Activated CD4-positive, alpha-beta T cell treated with anti-CD3 and anti-CD28 coated beads for 36 hours (primary cell): ENCODE measurements around the gene SYT11. TPM values are rescaled to one million over a fixed set of nuclear protein-coding genes. Genes with fewer than 3 reads are reported as not detected.
A peak's percentile ranks its signal among the peaks of the same experiment; 100 is the strongest.

Experiments
- ATAC-seq: fragments of 200-7000 bp; cut with Tn5 transposase; one replicate; pipeline ENCODE4 v1.10.0; 2021; ENCODE audit warnings: mild to moderate bottlenecking, moderate library complexity
- CTCF ChIA-PET: fragments of 350-600 bp; sonication (Branson Sonifier 250); formaldehyde crosslinking; loops from one replicate; lab custom pipeline; 2021; ENCODE audit warnings: antibody characterized with exemption; lab: Charles Lee
- POLR2A ChIA-PET: fragments of 350-600 bp; sonication (Branson Sonifier 250); formaldehyde crosslinking; loops from one replicate; lab custom pipeline; 2021; ENCODE audit warnings: antibody characterized with exemption, inconsistent platforms; lab: Charles Lee
- DNase-seq: peaks from one replicate; pipeline ENCODE4 v3.0.0-alpha.2; 2020
- H3K27ac Mint-ChIP-seq: one replicate; pipeline ENCODE4 v1.8.0; 2021; ENCODE audit warnings: mixed read lengths
- H3K27me3 Mint-ChIP-seq: one replicate; pipeline ENCODE4 v1.8.0; 2021; ENCODE audit warnings: mixed read lengths
- H3K36me3 Mint-ChIP-seq: one replicate; pipeline ENCODE4 v1.8.0; 2021; ENCODE audit warnings: low read depth, mixed read lengths
- H3K4me1 Mint-ChIP-seq: one replicate; pipeline ENCODE4 v1.8.0; 2021; ENCODE audit warnings: mixed read lengths
- H3K4me3 Mint-ChIP-seq: one replicate; pipeline ENCODE4 v1.8.0; 2021; ENCODE audit warnings: mild to moderate bottlenecking, moderate library complexity, mixed read lengths
- H3K9me3 Mint-ChIP-seq: one replicate; pipeline ENCODE4 v1.8.0; 2021; ENCODE audit warnings: low read depth, mixed read lengths
- intact Hi-C, 2 experiments: fragments of 100-400 bp; cut with DNase I in 1 of 2; cut with micrococcal nuclease in 1 of 2; formaldehyde crosslinking; loops; one replicate each; pipeline versions ENCODE4 v1.14.2 to v1.15.1; 2022 to 2024; cut with DNase I, micrococcal nuclease
- total RNA-seq, 2 experiments: library from RNA; stranded (reverse); gene quantifications; one replicate each; pipeline ENCODE4 v1.2.3, GENCODE V29; 2021

The SYT11 gene
- total RNA-seq, 2 experiments from 2014 or later = 14.3 to 14.8 TPM

- ATAC-seq (no peak), DNase-seq (no peak)
- Mint-ChIP-seq H3K36me3 (peaks cover 33% of the 10 kb centered on the region), H3K9me3 (no peaks in the 10 kb centered on the region), H3K27me3 (no peaks in the 10 kb centered on the region), H3K4me3 (no peak overlapping the region), H3K27ac (no peak overlapping the region), H3K4me1 (peaks cover 3% of the 10 kb centered on the region)
- intact Hi-C loops = no loop called here
- ChIA-PET POLR2A (interaction anchor here (0.8 kb wide), 1 partner anchor 19 kb away, joined by 3 read pairs; no protein-coding TSS in a partner anchor), CTCF (no interaction called here)
These were observed 39.5 kb downstream of the SYT11 start for GRCh38 chr1:155898888-155899287.

GRCh38 chr1:155899683-155900082 is 40.3 kb downstream of the SYT11 start:
- Mint-ChIP-seq H3K36me3 (peaks cover 41% of the 10 kb centered on the region), H3K9me3 (no peaks in the 10 kb centered on the region), H3K4me1 (no peaks in the 10 kb centered on the region), H3K4me3 (no peak overlapping the region), H3K27me3 (no peaks in the 10 kb centered on the region), H3K27ac (peak overlapping the region; percentile 20)
- ChIA-PET CTCF (no interaction called here), POLR2A (interaction anchor here (0.8 kb wide), 1 partner anchor 18 kb away, joined by 3 read pairs; no protein-coding TSS in a partner anchor)
- intact Hi-C loops = no loop called here
- DNase-seq (no peak), ATAC-seq (no peak)

GRCh38 chr1:155900161-155900560 is 40.8 kb downstream of the SYT11 start:
- intact Hi-C loops = no loop called here
- peaks cover 43% of the 10 kb centered on the region for H3K36me3 Mint-ChIP-seq
- no peak for ATAC-seq
- H3K4me3 Mint-ChIP-seq = no peak overlapping the region
- H3K27me3 Mint-ChIP-seq = no peaks in the 10 kb centered on the region
- ChIA-PET CTCF (interaction anchor here (0.6 kb wide), 1 partner anchor 906 kb away, joined by 3 read pairs; no protein-coding TSS in a partner anchor), POLR2A (no interaction called here)
- no peaks in the 10 kb centered on the region for H3K9me3 Mint-ChIP-seq
- no peaks in the 10 kb centered on the region for H3K4me1 Mint-ChIP-seq
- no peak overlapping the region for H3K27ac Mint-ChIP-seq
- DNase-seq = no peak

- Mint-ChIP-seq H3K9me3 (no peaks in the 10 kb centered on the region), H3K36me3 (peaks cover 45% of the 10 kb centered on the region), H3K27ac (no peak overlapping the region), H3K4me1 (no peaks in the 10 kb centered on the region), H3K27me3 (no peaks in the 10 kb centered on the region), H3K4me3 (no peak overlapping the region)
- CTCF ChIA-PET = interaction anchor here (1.0 to 2.0 kb wide), 6 partner anchors 9 to 731 kb away, joined by 3 to 6 read pairs (median 3); partner anchors contain the start of gene KRTCAP2
- no peak for DNase-seq
- ATAC-seq = no peak
- intact Hi-C loops = no loop called here
- POLR2A ChIA-PET = interaction anchor here (0.6 kb wide), 1 partner anchor 11 kb away, joined by 8 read pairs; no protein-coding TSS in a partner anchor
These were observed 44.9 kb downstream of the SYT11 start for GRCh38 chr1:155904261-155904660.

- H3K4me3 Mint-ChIP-seq = peak overlapping the region; percentile 85
- CTCF ChIA-PET = interaction anchor here (0.6 to 1.0 kb wide), 3 partner anchors 80 to 313 kb away, joined by 3 to 6 read pairs (median 4); no protein-coding TSS in a partner anchor
- no peaks in the 10 kb centered on the region for H3K27me3 Mint-ChIP-seq
- H3K27ac Mint-ChIP-seq = peak overlapping the region; percentile 66
- H3K4me1 Mint-ChIP-seq = peaks cover 19% of the 10 kb centered on the region
- DNase-seq = no peak
- ATAC-seq = no peak
- intact Hi-C loops = loop anchor here in 1 of 2 experiments (2.0 to 5.0 kb wide), 3 partner anchors 223 to 647 kb away; partner anchors contain the start of genes CCT3, DAP3, SCAMP3 and TSACC
- no peaks in the 10 kb centered on the region for H3K9me3 Mint-ChIP-seq
- peaks cover 47% of the 10 kb centered on the region for H3K36me3 Mint-ChIP-seq
- POLR2A ChIA-PET = interaction anchor here (0.5 to 0.9 kb wide), 2 partner anchors 15 to 36 kb away, joined by 3 to 4 read pairs; no protein-coding TSS in a partner anchor
These were observed 50.5 kb downstream of the SYT11 start for GRCh38 chr1:155909894-155910293.

- H3K27me3 Mint-ChIP-seq = no peaks in the 10 kb centered on the region
- H3K9me3 Mint-ChIP-seq = no peaks in the 10 kb centered on the region
- H3K36me3 Mint-ChIP-seq = peaks cover 47% of the 10 kb centered on the region
- intact Hi-C loops = loop anchor here (1.0 to 5.0 kb wide), 12 partner anchors 24 to 648 kb away; partner anchors contain the start of genes ARHGEF2 (in 1 of the 2), CCT3 (in 1 of the 2), DAP3 (in 1 of the 2) and GON4L (in 1 of the 2)
- peak overlapping the region; percentile 92 for H3K27ac Mint-ChIP-seq
- peak overlapping the region; percentile 85 for H3K4me3 Mint-ChIP-seq
- ChIA-PET POLR2A (interaction anchor here (0.9 kb wide), 1 partner anchor 35 kb away, joined by 3 read pairs; no protein-coding TSS in a partner anchor), CTCF (interaction anchor here (1.0 kb wide), 1 partner anchor 79 kb away, joined by 3 read pairs; no protein-coding TSS in a partner anchor)
- H3K4me1 Mint-ChIP-seq = peaks cover 19% of the 10 kb centered on the region
- peak; percentile 28 for DNase-seq
- ATAC-seq = peak; percentile 22
These were observed 51.3 kb downstream of the SYT11 start for GRCh38 chr1:155910621-155911121.

GRCh38 chr1:155911156-155912055 is 52.0 kb downstream of the SYT11 start, which contains the start of gene RIT1:
RIT1 (minus strand) TSS chr1:155911349; CDS start chr1:155910761, 588 bp downstream.
- CTCF ChIA-PET = interaction anchor here (0.6 to 1.2 kb wide), 3 partner anchors 31 to 78 kb away, joined by 3 to 4 read pairs (median 3); no protein-coding TSS in a partner anchor
- intact Hi-C loops = loop anchor here (1.0 to 5.0 kb wide), 12 partner anchors 23 to 649 kb away; partner anchors contain the start of genes ARHGEF2 (in 1 of the 2), CCT3 (in 1 of the 2), DAP3 (in 1 of the 2) and GON4L (in 1 of the 2)
- peak; percentile 85 for ATAC-seq
- Mint-ChIP-seq H3K4me1 (peaks cover 19% of the 10 kb centered on the region), H3K4me3 (peak within 1 kb of the TSS; percentile 85), H3K27ac (peak within 1 kb of the TSS; percentile 92), H3K36me3 (peaks cover 51% of the 10 kb centered on the region), H3K27me3 (no peaks in the 10 kb centered on the region), H3K9me3 (no peaks in the 10 kb centered on the region)
- POLR2A ChIA-PET = interaction anchor here (1.0 to 1.3 kb wide), 2 partner anchors 21 to 66 kb away, joined by 3 to 4 read pairs; no protein-coding TSS in a partner anchor
- DNase-seq = peak; percentile 93

GRCh38 chr1:155912056-155912536 is 52.7 kb downstream of the SYT11 start:
- ATAC-seq (no peak), DNase-seq (no peak)
- ChIA-PET CTCF (interaction anchor here (0.6 to 1.2 kb wide), 3 partner anchors 30 to 138 kb away, joined by 3 to 4 read pairs (median 3); no protein-coding TSS in a partner anchor), POLR2A (interaction anchor here (1.0 to 1.3 kb wide), 2 partner anchors 20 to 66 kb away, joined by 3 to 4 read pairs; no protein-coding TSS in a partner anchor)
- Mint-ChIP-seq H3K9me3 (no peaks in the 10 kb centered on the region), H3K27me3 (no peaks in the 10 kb centered on the region), H3K27ac (peak overlapping the region; percentile 92), H3K36me3 (peaks cover 55% of the 10 kb centered on the region), H3K4me3 (peak overlapping the region; percentile 85), H3K4me1 (peaks cover 19% of the 10 kb centered on the region)
- intact Hi-C loops = loop anchor here in 1 of 2 experiments (5.0 kb wide), 2 partner anchors 225 to 425 kb away; partner anchors contain the start of genes CCT3, DAP3, TSACC and YY1AP1

- DNase-seq = no peak
These were observed 54.8 kb downstream of the SYT11 start for GRCh38 chr1:155913969-155914757.

More at GRCh38 chr1:155913969-155914757, 54.8 kb downstream of the SYT11 start:
- Mint-ChIP-seq H3K27ac (no peak overlapping the region), H3K4me1 (peaks cover 19% of the 10 kb centered on the region), H3K4me3 (no peak overlapping the region), H3K9me3 (no peaks in the 10 kb centered on the region), H3K27me3 (no peaks in the 10 kb centered on the region), H3K36me3 (peaks cover 56% of the 10 kb centered on the region)
- intact Hi-C loops = loop anchor here in 1 of 2 experiments (5.0 kb wide), 2 partner anchors 227 to 423 kb away; partner anchors contain the start of genes CCT3, DAP3, TSACC and YY1AP1
- ATAC-seq = no peak
- ChIA-PET CTCF (interaction anchor here (1.0 to 1.6 kb wide), 3 partner anchors 9 to 75 kb away, joined by 3 to 6 read pairs (median 3); no protein-coding TSS in a partner anchor), POLR2A (interaction anchor here (1.2 kb wide), 1 partner anchor 17 kb away, joined by 4 read pairs; no protein-coding TSS in a partner anchor)
